Measurements from ENCODE around the gene TARDBP. TPM values are rescaled to one million over a fixed set of nuclear protein-coding genes. Genes with fewer than 3 reads are reported as not detected.
"Not testable (repeated sequence)": the region's sequence is repeated elsewhere in the genome, so short reads cannot be mapped to it uniquely, and the experiment has no call there.

The TARDBP gene
- total RNA-seq, 1 donor from 2014 or later = 197 TPM

DNA sequence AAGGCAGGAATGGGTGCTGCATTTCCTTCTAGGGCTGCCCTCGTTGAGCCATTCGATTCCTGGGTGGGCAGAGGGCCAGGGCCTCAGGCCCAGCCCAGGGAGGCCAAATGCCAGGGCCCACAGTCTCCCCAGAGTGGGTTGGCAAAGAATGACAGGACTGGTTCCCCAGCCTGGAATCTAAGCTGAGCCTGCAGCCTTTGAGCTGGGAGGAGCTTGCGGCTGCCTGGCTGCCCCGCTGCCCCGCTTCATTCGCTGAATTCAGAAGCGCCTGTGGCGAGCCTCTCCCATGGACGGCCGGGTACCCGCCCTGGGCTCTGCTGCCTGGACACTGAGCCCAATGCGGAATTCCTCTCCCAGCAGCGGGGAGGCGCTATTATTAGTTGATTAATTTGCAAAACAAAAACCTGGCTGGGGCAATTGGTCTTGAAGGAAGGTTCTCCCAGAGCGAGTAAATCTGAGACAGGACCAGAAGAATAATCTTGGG is 32.3 kb upstream of the TARDBP start:
- Mint-ChIP-seq H3K27me3 (ENCODE audit: insufficient read depth) (peaks cover 26% of the 10 kb centered on the region), H3K4me1 (ENCODE audit: low read depth) (no peaks in the 10 kb centered on the region), H3K9me3 (no peaks in the 10 kb centered on the region), H3K27ac (no peak overlapping the region), H3K4me3 (no peak overlapping the region), H3K36me3 (ENCODE audit: low read depth) (no peaks in the 10 kb centered on the region)
- intact Hi-C loops (cut with micrococcal nuclease) = no loop called here
- DNase-seq (ENCODE audit: low spot score) = no peak

DNA sequence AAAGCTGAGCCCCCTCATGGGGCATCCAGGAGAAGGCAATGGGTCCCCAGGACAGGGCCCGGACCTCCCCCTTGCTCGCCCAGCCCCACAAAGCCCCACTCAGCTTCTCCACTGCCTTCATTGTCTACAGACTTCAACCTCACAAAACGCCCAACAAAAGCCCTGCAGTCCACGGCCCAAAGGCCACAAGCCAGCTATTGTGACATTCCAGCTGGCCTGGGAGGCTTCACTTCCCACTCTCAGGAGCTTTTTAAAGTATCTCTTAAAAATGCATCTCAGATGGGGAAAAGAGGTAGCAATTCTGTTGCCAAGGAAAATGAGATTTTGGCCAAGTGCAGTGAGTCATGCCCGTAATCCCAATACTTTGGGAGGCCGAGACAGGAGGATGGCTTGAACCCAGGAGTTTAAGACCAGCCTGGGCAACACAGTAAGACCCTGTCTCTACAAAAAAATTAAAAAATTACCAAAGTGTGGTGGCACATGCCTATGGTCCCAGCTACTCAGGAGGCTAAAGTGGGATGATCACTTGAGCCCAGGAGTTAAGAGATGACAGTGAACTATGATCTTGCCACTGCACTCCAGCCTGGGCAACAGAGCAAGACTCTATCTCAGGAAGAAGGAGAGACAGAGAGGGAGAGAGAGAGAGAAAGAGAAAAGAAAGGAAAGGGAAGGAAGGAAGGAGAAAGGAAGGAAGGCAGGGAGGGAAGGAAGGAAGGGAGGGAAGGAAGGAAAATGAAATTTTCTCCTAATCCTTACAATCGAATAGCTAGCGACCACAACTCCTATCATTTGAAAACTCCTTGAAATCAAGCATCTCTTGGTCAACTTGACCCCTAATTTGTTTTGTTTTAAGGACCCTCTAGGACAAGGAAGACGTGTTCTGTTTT is 31.4 kb upstream of the TARDBP start:
- Mint-ChIP-seq H3K27me3 (ENCODE audit: insufficient read depth) (peaks cover 26% of the 10 kb centered on the region), H3K4me3 (no peak overlapping the region), H3K27ac (no peak overlapping the region), H3K9me3 (no peaks in the 10 kb centered on the region), H3K36me3 (ENCODE audit: low read depth) (no peaks in the 10 kb centered on the region), H3K4me1 (ENCODE audit: low read depth) (peaks cover 8% of the 10 kb centered on the region)
- no peak for DNase-seq (ENCODE audit: low spot score)
- intact Hi-C loops (cut with micrococcal nuclease) = no loop called here

DNA sequence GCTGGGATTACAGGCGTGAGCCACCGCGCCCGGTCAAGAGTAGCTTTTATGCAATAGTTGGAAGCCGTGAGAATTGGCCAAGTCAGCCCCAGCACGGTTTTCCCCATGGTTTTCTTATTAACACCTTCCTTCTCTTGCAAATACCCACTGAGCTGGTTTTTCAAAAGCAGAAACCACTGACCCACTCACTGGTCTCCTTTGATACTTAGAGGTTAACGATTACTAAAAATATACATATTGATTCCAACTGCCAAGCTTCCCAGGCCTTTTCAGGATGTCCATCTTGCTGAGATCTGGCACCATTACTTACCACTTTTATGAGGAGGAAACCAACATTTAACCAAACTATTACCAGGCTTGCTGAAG is 25.9 kb upstream of the TARDBP start:
- Mint-ChIP-seq H3K36me3 (ENCODE audit: low read depth) (no peaks in the 10 kb centered on the region), H3K27ac (no peak overlapping the region), H3K4me3 (no peak overlapping the region), H3K27me3 (ENCODE audit: insufficient read depth) (peaks cover 11% of the 10 kb centered on the region), H3K9me3 (no peaks in the 10 kb centered on the region), H3K4me1 (ENCODE audit: low read depth) (peaks cover 9% of the 10 kb centered on the region)
- intact Hi-C loops (cut with micrococcal nuclease) = no loop called here
- DNase-seq (ENCODE audit: low spot score) = no peak

DNA sequence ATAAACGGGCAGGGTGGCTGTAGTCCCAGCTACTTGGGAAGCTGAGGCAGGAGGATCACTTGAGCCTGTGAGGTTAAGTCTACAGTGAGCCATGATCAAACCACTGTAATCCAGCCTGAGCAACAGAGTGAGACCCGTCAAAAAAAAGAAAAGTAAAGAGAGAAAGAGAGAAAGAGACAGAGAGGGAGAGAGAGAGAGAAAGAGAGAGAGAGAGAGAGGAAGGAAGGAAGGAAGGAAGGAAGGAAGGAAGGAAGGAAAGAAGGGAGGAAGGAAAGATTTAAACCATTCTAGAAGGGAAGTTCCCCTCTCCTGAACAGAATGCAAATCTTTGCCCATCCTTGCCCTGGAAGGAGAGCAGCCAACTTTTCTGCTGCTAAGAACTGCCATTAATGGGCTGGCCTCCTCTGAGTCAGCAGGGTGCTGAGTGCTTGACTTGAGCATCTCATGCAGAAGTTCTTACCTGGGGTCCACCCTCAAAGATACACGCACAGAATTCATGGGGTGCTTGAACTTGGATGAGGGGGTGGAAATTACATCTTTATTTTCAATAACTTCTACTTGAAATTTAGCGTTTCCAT is 24.5 kb upstream of the TARDBP start:
- Mint-ChIP-seq H3K27me3 (ENCODE audit: insufficient read depth) (peaks cover 7% of the 10 kb centered on the region), H3K4me3 (no peak overlapping the region), H3K36me3 (ENCODE audit: low read depth) (no peaks in the 10 kb centered on the region), H3K9me3 (no peaks in the 10 kb centered on the region), H3K27ac (no peak overlapping the region), H3K4me1 (ENCODE audit: low read depth) (peaks cover 9% of the 10 kb centered on the region)
- no peak for DNase-seq (ENCODE audit: low spot score)
- intact Hi-C loops (cut with micrococcal nuclease) = no loop called here

- no peak for DNase-seq (ENCODE audit: low spot score)
- H3K36me3 Mint-ChIP-seq (ENCODE audit: low read depth) = no peaks in the 10 kb centered on the region
- H3K27ac Mint-ChIP-seq = no peak overlapping the region
- no peak overlapping the region for H3K4me3 Mint-ChIP-seq
- peaks cover 9% of the 10 kb centered on the region for H3K4me1 Mint-ChIP-seq (ENCODE audit: low read depth)
- intact Hi-C loops (cut with micrococcal nuclease) = no loop called here
- H3K27me3 Mint-ChIP-seq (ENCODE audit: insufficient read depth) = peaks cover 3% of the 10 kb centered on the region
- H3K9me3 Mint-ChIP-seq = no peaks in the 10 kb centered on the region
These were observed 23.4 kb upstream of the TARDBP start for GRCh38 chr1:10989095-10989494.

GRCh38 chr1:10989920-10990516 is 22.4 kb upstream of the TARDBP start:
- DNase-seq (ENCODE audit: low spot score); H3K27ac Mint-ChIP-seq; intact Hi-C loops (cut with micrococcal nuclease); H3K4me3 Mint-ChIP-seq; H3K9me3 Mint-ChIP-seq; H3K36me3 Mint-ChIP-seq (ENCODE audit: low read depth); H3K27me3 Mint-ChIP-seq (ENCODE audit: insufficient read depth); H3K4me1 Mint-ChIP-seq (ENCODE audit: low read depth): not testable (repeated sequence)

GRCh38 chr1:10990828-10991227 is 21.6 kb upstream of the TARDBP start:
- Mint-ChIP-seq H3K27ac (no peak overlapping the region), H3K36me3 (ENCODE audit: low read depth) (no peaks in the 10 kb centered on the region)
- intact Hi-C loops (cut with micrococcal nuclease) = no loop called here

GRCh38 chr1:10992004-10992403 is 20.4 kb upstream of the TARDBP start:
- H3K4me3 Mint-ChIP-seq; H3K4me1 Mint-ChIP-seq (ENCODE audit: low read depth); H3K27ac Mint-ChIP-seq; intact Hi-C loops (cut with micrococcal nuclease); DNase-seq (ENCODE audit: low spot score); H3K27me3 Mint-ChIP-seq (ENCODE audit: insufficient read depth); H3K36me3 Mint-ChIP-seq (ENCODE audit: low read depth); H3K9me3 Mint-ChIP-seq: not testable (repeated sequence)

More at GRCh38 chr1:10990828-10991227, 21.6 kb upstream of the TARDBP start:
- DNase-seq (ENCODE audit: low spot score) = no peak
- H3K4me3 Mint-ChIP-seq = no peak overlapping the region
- H3K27me3 Mint-ChIP-seq (ENCODE audit: insufficient read depth) = peaks cover 3% of the 10 kb centered on the region
- peaks cover 4% of the 10 kb centered on the region for H3K4me1 Mint-ChIP-seq (ENCODE audit: low read depth)
- no peaks in the 10 kb centered on the region for H3K9me3 Mint-ChIP-seq

- Mint-ChIP-seq H3K27ac (no peak overlapping the region), H3K27me3 (ENCODE audit: insufficient read depth) (peaks cover 3% of the 10 kb centered on the region), H3K36me3 (ENCODE audit: low read depth) (no peaks in the 10 kb centered on the region), H3K4me3 (no peak overlapping the region), H3K4me1 (ENCODE audit: low read depth) (no peaks in the 10 kb centered on the region), H3K9me3 (no peaks in the 10 kb centered on the region)
- intact Hi-C loops (cut with micrococcal nuclease) = no loop called here
- no peak for DNase-seq (ENCODE audit: low spot score)
These were observed 19.6 kb upstream of the TARDBP start for GRCh38 chr1:10992864-10993263.

GRCh38 chr1:10996100-10996499 is 16.4 kb upstream of the TARDBP start:
- intact Hi-C loops (cut with micrococcal nuclease) = no loop called here
- Mint-ChIP-seq H3K27ac (no peak overlapping the region), H3K9me3 (no peaks in the 10 kb centered on the region), H3K4me3 (no peak overlapping the region), H3K4me1 (ENCODE audit: low read depth) (no peaks in the 10 kb centered on the region), H3K36me3 (ENCODE audit: low read depth) (no peaks in the 10 kb centered on the region), H3K27me3 (ENCODE audit: insufficient read depth) (peaks cover 13% of the 10 kb centered on the region)
- no peak for DNase-seq (ENCODE audit: low spot score)

DNA sequence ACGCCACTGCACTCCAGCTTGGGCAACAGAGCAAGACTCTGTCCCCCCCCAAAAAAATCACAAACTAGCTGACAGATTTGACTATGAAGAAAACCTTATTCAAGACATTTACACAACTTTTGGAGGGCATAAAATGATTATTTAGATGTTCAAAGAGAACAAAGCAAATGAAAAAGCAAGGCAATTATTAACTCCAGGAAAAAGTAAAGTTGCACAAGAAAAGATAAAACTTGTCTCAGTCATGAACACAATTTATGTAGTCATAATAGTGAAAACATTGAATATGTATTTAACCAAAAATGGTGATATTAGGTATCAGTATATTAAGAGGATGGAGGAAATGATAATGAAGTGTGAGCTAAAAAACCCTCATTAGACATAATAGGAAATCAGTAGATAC is 11.9 kb upstream of the TARDBP start:
- Mint-ChIP-seq H3K36me3 (ENCODE audit: low read depth) (no peaks in the 10 kb centered on the region), H3K27me3 (ENCODE audit: insufficient read depth) (peaks cover 13% of the 10 kb centered on the region), H3K4me3 (no peak overlapping the region), H3K9me3 (no peaks in the 10 kb centered on the region), H3K27ac (no peak overlapping the region), H3K4me1 (ENCODE audit: low read depth) (no peaks in the 10 kb centered on the region)
- intact Hi-C loops (cut with micrococcal nuclease) = no loop called here
- DNase-seq (ENCODE audit: low spot score) = no peak

- Mint-ChIP-seq H3K36me3 (ENCODE audit: low read depth) (peaks cover 29% of the 10 kb centered on the region), H3K4me3 (peak overlapping the region; percentile 94), H3K4me1 (ENCODE audit: low read depth) (peaks cover 18% of the 10 kb centered on the region), H3K27me3 (ENCODE audit: insufficient read depth) (no peaks in the 10 kb centered on the region), H3K27ac (peak overlapping the region; percentile 89), H3K9me3 (no peaks in the 10 kb centered on the region)
- intact Hi-C loops (cut with micrococcal nuclease) = no loop called here
- DNase-seq (ENCODE audit: low spot score) = no peak
These were observed 692 bp downstream of the TARDBP start for GRCh38 chr1:11013160-11013531.

GRCh38 chr1:11019358-11019757 is 6.9 kb downstream of the TARDBP start:
- intact Hi-C loops (cut with micrococcal nuclease) = not testable (repeated sequence)

More at GRCh38 chr1:11019358-11019757, 6.9 kb downstream of the TARDBP start:
- not testable (repeated sequence) for H3K9me3 Mint-ChIP-seq; H3K27me3 Mint-ChIP-seq (ENCODE audit: insufficient read depth); H3K4me3 Mint-ChIP-seq; H3K27ac Mint-ChIP-seq; DNase-seq (ENCODE audit: low spot score)
- Mint-ChIP-seq H3K36me3 (ENCODE audit: low read depth) (peaks cover 62% of the 10 kb centered on the region), H3K4me1 (ENCODE audit: low read depth) (peaks cover 28% of the 10 kb centered on the region)
